ENCODE measurements around the gene BCHE. TPM values are rescaled to one million over a fixed set of nuclear protein-coding genes. Genes with fewer than 3 reads are reported as not detected.

Gene BCHE
- total RNA-seq, 1 donor from 2014 or later: 2.9 TPM

DNA sequence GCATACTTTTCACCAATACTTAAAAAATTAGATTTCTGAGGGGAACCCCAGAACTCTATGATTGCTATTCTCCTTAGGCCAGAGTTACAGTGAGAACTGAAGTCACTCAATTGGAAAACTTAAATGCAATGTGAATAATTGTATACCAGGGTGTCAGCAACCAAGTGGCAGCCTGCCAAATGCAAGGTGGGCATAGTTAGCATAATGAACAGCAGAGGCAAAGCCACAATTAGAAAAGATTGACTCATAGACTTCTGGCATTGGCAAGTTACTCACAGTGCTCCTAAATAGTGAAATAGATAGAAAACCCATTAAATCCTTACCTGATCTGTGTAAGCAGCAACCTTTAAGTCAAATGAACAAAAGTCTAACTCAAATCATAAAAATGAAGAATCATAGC lies 94.9 kb downstream of the BCHE start:
- no peak overlapping the region for H3K27ac ChIP-seq
- no peaks in the 10 kb centered on the region for H3K4me1 ChIP-seq
- TF ChIP-seq, protein P1, sequence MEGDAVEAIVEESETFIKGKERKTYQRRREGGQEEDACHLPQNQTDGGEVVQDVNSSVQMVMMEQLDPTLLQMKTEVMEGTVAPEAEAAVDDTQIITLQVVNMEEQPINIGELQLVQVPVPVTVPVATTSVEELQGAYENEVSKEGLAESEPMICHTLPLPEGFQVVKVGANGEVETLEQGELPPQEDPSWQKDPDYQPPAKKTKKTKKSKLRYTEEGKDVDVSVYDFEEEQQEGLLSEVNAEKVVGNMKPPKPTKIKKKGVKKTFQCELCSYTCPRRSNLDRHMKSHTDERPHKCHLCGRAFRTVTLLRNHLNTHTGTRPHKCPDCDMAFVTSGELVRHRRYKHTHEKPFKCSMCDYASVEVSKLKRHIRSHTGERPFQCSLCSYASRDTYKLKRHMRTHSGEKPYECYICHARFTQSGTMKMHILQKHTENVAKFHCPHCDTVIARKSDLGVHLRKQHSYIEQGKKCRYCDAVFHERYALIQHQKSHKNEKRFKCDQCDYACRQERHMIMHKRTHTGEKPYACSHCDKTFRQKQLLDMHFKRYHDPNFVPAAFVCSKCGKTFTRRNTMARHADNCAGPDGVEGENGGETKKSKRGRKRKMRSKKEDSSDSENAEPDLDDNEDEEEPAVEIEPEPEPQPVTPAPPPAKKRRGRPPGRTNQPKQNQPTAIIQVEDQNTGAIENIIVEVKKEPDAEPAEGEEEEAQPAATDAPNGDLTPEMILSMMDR (IDR thresholded peaks at IDR 0.05): no peak
- TF ChIP-seq POLR2AphosphoS5 (IDR thresholded peaks at IDR 0.05; ENCODE audit: insufficient read depth in 1 of 2, low read depth in 1 of 2) (no peak), POLR2A (IDR thresholded peaks at IDR 0.05) (no peak)
- no peak overlapping the region for H3K4me3 ChIP-seq
- H3K36me3 ChIP-seq: no peaks in the 10 kb centered on the region
- DNase-seq (ENCODE audit: extremely low spot score in 2 of 2): no peak
- intact Hi-C loops (cut with DNase I): no loop called here
- no peaks in the 10 kb centered on the region for H3K27me3 ChIP-seq
- H3K9me3 ChIP-seq: no peaks in the 10 kb centered on the region

DNA sequence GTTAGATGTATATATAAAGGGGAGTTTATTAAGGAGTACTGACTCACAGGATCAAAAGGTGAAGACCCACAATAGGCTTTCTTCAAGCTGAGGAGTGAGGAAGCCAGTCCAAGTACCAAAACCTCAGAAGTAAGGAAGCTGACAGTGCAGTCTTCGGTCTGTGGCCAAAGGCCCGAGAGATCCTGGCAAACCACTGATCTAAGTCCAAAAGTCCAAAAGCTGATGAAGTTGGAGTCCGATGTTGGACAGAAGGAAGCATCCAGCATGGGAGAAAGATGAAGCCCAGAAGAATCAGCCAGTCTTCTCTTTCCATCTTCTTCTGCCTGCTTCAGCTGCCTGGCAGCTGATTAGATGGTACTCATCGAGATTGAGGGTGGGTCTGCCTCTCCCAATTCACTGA lies 107.5 kb downstream of the BCHE start:
- Histone ChIP-seq H3K4me1 (no peaks in the 10 kb centered on the region), H3K27ac (no peak overlapping the region), H3K4me3 (no peak overlapping the region), H3K9me3 (no peaks in the 10 kb centered on the region), H3K36me3 (no peaks in the 10 kb centered on the region), H3K27me3 (no peaks in the 10 kb centered on the region)
- intact Hi-C loops (cut with DNase I): no loop called here
- TF ChIP-seq POLR2AphosphoS5 (IDR thresholded peaks at IDR 0.05; ENCODE audit: insufficient read depth in 1 of 2, low read depth in 1 of 2): no peak
- TF ChIP-seq, protein P1 (IDR thresholded peaks at IDR 0.05): no peak
- TF ChIP-seq POLR2A (IDR thresholded peaks at IDR 0.05): no peak
- no peak for DNase-seq (ENCODE audit: extremely low spot score in 2 of 2)

DNA sequence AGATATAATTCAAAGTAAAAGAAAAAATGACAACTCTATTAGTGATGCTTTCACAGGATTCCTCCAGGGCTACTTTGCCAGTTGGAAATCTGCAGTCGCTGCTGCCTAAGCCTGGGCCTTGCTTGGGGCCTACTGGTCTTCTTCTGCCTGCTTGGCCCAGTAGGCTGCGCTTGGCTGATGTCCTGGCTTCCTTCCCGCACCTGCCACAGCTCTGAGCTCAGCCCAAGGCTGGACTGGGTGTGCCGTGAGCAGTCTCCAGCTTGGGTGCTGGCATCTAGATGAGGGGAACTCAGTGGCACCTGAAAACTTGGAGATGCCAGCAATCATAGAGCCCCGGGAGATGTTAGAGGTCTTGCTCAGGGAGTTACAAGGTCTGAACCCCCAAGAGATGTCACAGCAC lies 108.3 kb downstream of the BCHE start:
- intact Hi-C loops (cut with DNase I): no loop called here
- H3K27ac ChIP-seq: no peak overlapping the region
- no peaks in the 10 kb centered on the region for H3K9me3 ChIP-seq
- no peaks in the 10 kb centered on the region for H3K36me3 ChIP-seq
- TF ChIP-seq, protein P1 (IDR thresholded peaks at IDR 0.05): no peak
- TF ChIP-seq POLR2A (IDR thresholded peaks at IDR 0.05): no peak
- no peak for TF ChIP-seq POLR2AphosphoS5 (IDR thresholded peaks at IDR 0.05; ENCODE audit: insufficient read depth in 1 of 2, low read depth in 1 of 2)
- no peak overlapping the region for H3K4me3 ChIP-seq
- no peak for DNase-seq (ENCODE audit: extremely low spot score in 2 of 2)
- H3K4me1 ChIP-seq: no peaks in the 10 kb centered on the region
- no peaks in the 10 kb centered on the region for H3K27me3 ChIP-seq

DNA sequence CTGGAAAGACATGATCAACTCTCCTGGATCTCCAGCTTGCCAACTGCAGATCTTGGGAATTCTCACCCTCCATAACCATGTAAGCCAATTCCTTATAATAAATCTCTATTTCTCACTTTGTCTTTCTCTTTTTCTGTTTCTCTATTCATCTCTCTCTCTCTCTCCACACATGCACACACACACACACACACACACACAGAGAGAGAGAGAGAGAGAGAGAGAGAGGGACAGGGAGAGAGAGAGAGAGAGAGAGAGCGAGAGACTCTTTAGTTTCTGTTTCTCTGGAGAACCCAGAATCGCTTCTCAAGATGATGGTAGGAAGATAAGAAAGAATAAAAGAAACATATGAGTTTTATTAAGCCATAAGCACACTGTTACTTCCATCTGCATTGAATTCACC lies 111.9 kb downstream of the BCHE start:
- Histone ChIP-seq H3K27ac (no peak overlapping the region), H3K36me3 (no peaks in the 10 kb centered on the region), H3K4me1 (no peaks in the 10 kb centered on the region), H3K27me3 (no peaks in the 10 kb centered on the region), H3K4me3 (no peak overlapping the region), H3K9me3 (no peaks in the 10 kb centered on the region)
- intact Hi-C loops (cut with DNase I): no loop called here
- no peak for DNase-seq (ENCODE audit: extremely low spot score in 2 of 2)
- TF ChIP-seq, protein P1 (IDR thresholded peaks at IDR 0.05): no peak
- TF ChIP-seq POLR2A (IDR thresholded peaks at IDR 0.05) (no peak), POLR2AphosphoS5 (IDR thresholded peaks at IDR 0.05; ENCODE audit: insufficient read depth in 1 of 2, low read depth in 1 of 2) (no peak)

Measured in vagina (tissue), 2 donors.